ENCODE data around the gene TAT.
"Not testable (repeated sequence)": the region's sequence is repeated elsewhere in the genome, so short reads cannot be mapped to it uniquely, and the experiment has no call there.

Gene TAT

GRCh38 chr16:71584543-71585317 is 7.8 kb upstream of the TAT start:
- no peak for DNase-seq (ENCODE audit: low read depth in 2 of 2)

- DNase-seq (ENCODE audit: low read depth in 2 of 2) = not testable (repeated sequence)
Measured at GRCh38 chr16:71582553-71582848, 5.6 kb upstream of the TAT start.

- no peak for DNase-seq (ENCODE audit: low read depth in 2 of 2)
Measured at GRCh38 chr16:71574702-71575101, 2.2 kb downstream of the TAT start.

- DNase-seq (ENCODE audit: low read depth in 2 of 2) = no peak
Measured at GRCh38 chr16:71573387-71574094, 3.4 kb downstream of the TAT start.

GRCh38 chr16:71572497-71573116 is 4.3 kb downstream of the TAT start:
- DNase-seq (ENCODE audit: low read depth in 2 of 2) = no peak

- no peak for DNase-seq (ENCODE audit: low read depth in 2 of 2)
Measured at GRCh38 chr16:71570144-71570543, 6.7 kb downstream of the TAT start.

GRCh38 chr16:71569621-71570020 is 7.3 kb downstream of the TAT start:
- DNase-seq (ENCODE audit: low read depth in 2 of 2) = no peak

GRCh38 chr16:71568551-71568950 is 8.3 kb downstream of the TAT start:
- no peak for DNase-seq (ENCODE audit: low read depth in 2 of 2)

GRCh38 chr16:71567931-71568330 is 9.0 kb downstream of the TAT start:
- no peak for DNase-seq (ENCODE audit: low read depth in 2 of 2)

- no peak for DNase-seq (ENCODE audit: low read depth in 2 of 2)
Measured at GRCh38 chr16:71565812-71566700, 10.8 kb downstream of the TAT start.

GRCh38 chr16:71564335-71564967 is 12.4 kb downstream of the TAT start:
- no peak for DNase-seq (ENCODE audit: low read depth in 2 of 2)

GRCh38 chr16:71562552-71562951 is 14.3 kb downstream of the TAT start:
- no peak for DNase-seq (ENCODE audit: low read depth in 2 of 2)

- DNase-seq (ENCODE audit: low read depth in 2 of 2) = not testable (repeated sequence)
Measured at GRCh38 chr16:71561886-71562285, 15.0 kb downstream of the TAT start.

GRCh38 chr16:71559855-71560254 is 17.0 kb downstream of the TAT start:
- DNase-seq (ENCODE audit: low read depth in 2 of 2) = no peak

GRCh38 chr16:71557954-71558582 is 18.8 kb downstream of the TAT start:
- DNase-seq (ENCODE audit: low read depth in 2 of 2) = no peak

- no peak for DNase-seq (ENCODE audit: low read depth in 2 of 2)
Measured at GRCh38 chr16:71557299-71557698, 19.6 kb downstream of the TAT start.

- no peak for DNase-seq (ENCODE audit: low read depth in 2 of 2)
Measured at GRCh38 chr16:71555230-71555891, 21.5 kb downstream of the TAT start.

- no peak for DNase-seq (ENCODE audit: low read depth in 2 of 2)
Measured at GRCh38 chr16:71552698-71553503, 24.0 kb downstream of the TAT start.

- DNase-seq (ENCODE audit: low read depth in 2 of 2) = no peak
Measured at GRCh38 chr16:71547168-71547567, 29.7 kb downstream of the TAT start.

GRCh38 chr16:71542377-71542776 is 34.5 kb downstream of the TAT start:
- DNase-seq (ENCODE audit: low read depth in 2 of 2) = no peak
